ENCODE data around the gene TULP1.

GRCh38 chr6:35508027-35508426 is 4.7 kb downstream of the TULP1 start:
- TF ChIP-seq, protein P1, sequence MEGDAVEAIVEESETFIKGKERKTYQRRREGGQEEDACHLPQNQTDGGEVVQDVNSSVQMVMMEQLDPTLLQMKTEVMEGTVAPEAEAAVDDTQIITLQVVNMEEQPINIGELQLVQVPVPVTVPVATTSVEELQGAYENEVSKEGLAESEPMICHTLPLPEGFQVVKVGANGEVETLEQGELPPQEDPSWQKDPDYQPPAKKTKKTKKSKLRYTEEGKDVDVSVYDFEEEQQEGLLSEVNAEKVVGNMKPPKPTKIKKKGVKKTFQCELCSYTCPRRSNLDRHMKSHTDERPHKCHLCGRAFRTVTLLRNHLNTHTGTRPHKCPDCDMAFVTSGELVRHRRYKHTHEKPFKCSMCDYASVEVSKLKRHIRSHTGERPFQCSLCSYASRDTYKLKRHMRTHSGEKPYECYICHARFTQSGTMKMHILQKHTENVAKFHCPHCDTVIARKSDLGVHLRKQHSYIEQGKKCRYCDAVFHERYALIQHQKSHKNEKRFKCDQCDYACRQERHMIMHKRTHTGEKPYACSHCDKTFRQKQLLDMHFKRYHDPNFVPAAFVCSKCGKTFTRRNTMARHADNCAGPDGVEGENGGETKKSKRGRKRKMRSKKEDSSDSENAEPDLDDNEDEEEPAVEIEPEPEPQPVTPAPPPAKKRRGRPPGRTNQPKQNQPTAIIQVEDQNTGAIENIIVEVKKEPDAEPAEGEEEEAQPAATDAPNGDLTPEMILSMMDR (conservative IDR thresholded peaks at IDR 0.05; ENCODE audit: low read depth, low read length): no peak
- TF ChIP-seq EZH2phosphoT487 (IDR thresholded peaks at IDR 0.05; ENCODE audit: borderline replicate concordance, low read length): no peak
